Upper lobe of left lung (tissue), 6 donors: ENCODE measurements around the gene DNAJB4. TPM values are rescaled to one million over a fixed set of nuclear protein-coding genes. Genes with fewer than 3 reads are reported as not detected.

ENCODE experiments used
- ATAC-seq, 2 donors: fragments of 200-7000 bp; cut with Tn5 transposase; one replicate each; pipeline ENCODE4 v1.9.1; 2022; ENCODE audit warnings: mild to moderate bottlenecking in 2 of 2, moderate library complexity in 2 of 2; ENCODE audit not compliant: low FRiP score in 2 of 2
- DNase-seq, 2 donors: peaks; one replicate each; pipeline ENCODE4 v3.0.0-alpha.2; 2019 to 2020
- H3K27ac ChIP-seq, 4 donors: fragments of 200-600 bp; sonication (generic); one replicate each; pipeline ENCODE4 v1.5.1; 2016 to 2019
- H3K27me3 ChIP-seq, 4 donors: fragments of 200-600 bp; sonication (generic); one replicate each; pipeline ENCODE4 v1.5.1; 2017 to 2019
- H3K36me3 ChIP-seq, 4 donors: fragments of 200-600 bp; sonication (generic); one replicate each; pipeline ENCODE4 v1.5.1; 2016 to 2019
- H3K4me1 ChIP-seq, 4 donors: fragments of 200-600 bp; sonication (generic); one replicate each; pipeline ENCODE4 v1.5.1; 2018 to 2019
- H3K4me3 ChIP-seq, 4 donors: fragments of 200-600 bp; sonication (generic); one replicate each; pipeline ENCODE4 v1.5.1; 2017 to 2019; ENCODE audit warnings: mild to moderate bottlenecking in 2 of 4, moderate library complexity in 1 of 4
- H3K9me3 ChIP-seq, 4 donors: fragments of 200-600 bp; sonication (generic); one replicate each; pipeline ENCODE4 v1.5.1; 2018 to 2019
- EP300 ChIP-seq, 4 donors: sonication (generic); formaldehyde crosslinking; IDR thresholded peaks; one replicate each; pipeline ENCODE4 v1.5.1; 2017; ENCODE audit warnings: antibody characterized with exemption in 4 of 4, control low read depth in 2 of 4
- POLR2A ChIP-seq, 4 donors: fragments of 450-650 bp; IDR thresholded peaks; one replicate each; pipeline ENCODE4 v1.5.1; 2016 to 2017; ENCODE audit warnings: antibody characterized with exemption in 4 of 4, mild to moderate bottlenecking in 2 of 4
- POLR2AphosphoS5 ChIP-seq, 2 donors: sonication (generic); formaldehyde crosslinking; IDR thresholded peaks; one replicate each; pipeline ENCODE4 v1.5.1; 2017; ENCODE audit warnings: antibody characterized with exemption in 2 of 2
- WGBS, 2 donors: methylation state at CpG; one replicate each; pipeline ENCODE4 v1.1.5; 2017 to 2018; 5-methylcytosine and 5-hydroxymethylcytosine counted together
- total RNA-seq, 6 donors: library from RNA; depleted of rRNA in 4 of 6; stranded (reverse); fragments of >200 nt in 4 of 6; gene quantifications; one replicate each; pipeline versions ENCODE4 v1.1.0 to v1.2.1, GENCODE V29; 2016 to 2021
- TF ChIP-seq, protein P1 (sequence below), 6 experiments: fragments of 450-650 bp in 4 of 6; fragments of 200-600 bp in 2 of 6; sonication (generic) in 2 of 6; IDR thresholded peaks; one replicate each; pipeline ENCODE4 v1.5.1; 2016 to 2019; ENCODE audit warnings: antibody characterized with exemption in 6 of 6
- donor health status: DM: no; HTN: no; CAD: no; lungs with moderate emphysema.
- donor health status: DM: no; HTN: yes; CAD: no; lungs with severe emphysema.

Gene DNAJB4
- total RNA-seq, 6 donors from 2014 or later: 20.0 to 49.5 (median 22.0) TPM

DNA sequence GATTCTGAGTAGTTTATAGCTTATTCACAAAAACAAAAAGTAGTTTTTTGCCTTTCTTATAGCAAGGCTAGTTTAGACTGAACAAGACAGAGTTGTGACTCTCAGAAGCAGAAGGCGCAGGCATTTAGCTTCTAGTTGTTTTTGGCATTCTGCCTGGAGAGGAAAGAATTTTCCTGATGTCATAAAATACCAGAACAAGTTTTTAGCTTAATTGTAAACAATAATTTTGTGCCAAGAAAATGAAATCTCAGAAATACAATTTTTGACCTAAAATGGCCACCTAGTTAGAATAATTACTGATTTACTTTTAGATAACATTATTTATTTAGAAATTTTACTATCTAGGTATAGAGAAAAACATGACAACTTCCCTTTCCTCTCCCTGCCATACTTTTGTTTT lies 1.0 kb downstream of the DNAJB4 start:
- Histone ChIP-seq H3K4me1 (peaks cover 4 to 15% (median 8%) of the 10 kb centered on the region in 4 donors), H3K27ac (peak overlapping the region; percentile 83 to 87 (median 84)), H3K9me3 (no peaks in the 10 kb centered on the region), H3K27me3 (no peaks in the 10 kb centered on the region), H3K4me3 (peak overlapping the region; percentile 30 to 59 (median 50)), H3K36me3 (no peaks in the 10 kb centered on the region)
- DNase-seq (no peak), ATAC-seq (peak in 1 of 2 donors; percentile 70)
- WGBS, 2 donors: 3 to 10% methylated on average over 1 of the region's 1 CpG
- TF ChIP-seq POLR2A (IDR thresholded peaks at IDR 0.05) (peak in 2 of 4 donors; percentile 51), POLR2AphosphoS5 (IDR thresholded peaks at IDR 0.05) (no peak)

- Histone ChIP-seq H3K36me3 (no peaks in the 10 kb centered on the region), H3K27me3 (no peaks in the 10 kb centered on the region), H3K9me3 (no peaks in the 10 kb centered on the region), H3K27ac (peak overlapping the region in 3 of 4 donors; percentile 83 to 87 (median 85)), H3K4me1 (peaks cover 4 to 15% (median 8%) of the 10 kb centered on the region in 4 donors), H3K4me3 (peak overlapping the region; percentile 2 to 59 (median 50))
- no peak for ATAC-seq
- TF ChIP-seq, protein P1, sequence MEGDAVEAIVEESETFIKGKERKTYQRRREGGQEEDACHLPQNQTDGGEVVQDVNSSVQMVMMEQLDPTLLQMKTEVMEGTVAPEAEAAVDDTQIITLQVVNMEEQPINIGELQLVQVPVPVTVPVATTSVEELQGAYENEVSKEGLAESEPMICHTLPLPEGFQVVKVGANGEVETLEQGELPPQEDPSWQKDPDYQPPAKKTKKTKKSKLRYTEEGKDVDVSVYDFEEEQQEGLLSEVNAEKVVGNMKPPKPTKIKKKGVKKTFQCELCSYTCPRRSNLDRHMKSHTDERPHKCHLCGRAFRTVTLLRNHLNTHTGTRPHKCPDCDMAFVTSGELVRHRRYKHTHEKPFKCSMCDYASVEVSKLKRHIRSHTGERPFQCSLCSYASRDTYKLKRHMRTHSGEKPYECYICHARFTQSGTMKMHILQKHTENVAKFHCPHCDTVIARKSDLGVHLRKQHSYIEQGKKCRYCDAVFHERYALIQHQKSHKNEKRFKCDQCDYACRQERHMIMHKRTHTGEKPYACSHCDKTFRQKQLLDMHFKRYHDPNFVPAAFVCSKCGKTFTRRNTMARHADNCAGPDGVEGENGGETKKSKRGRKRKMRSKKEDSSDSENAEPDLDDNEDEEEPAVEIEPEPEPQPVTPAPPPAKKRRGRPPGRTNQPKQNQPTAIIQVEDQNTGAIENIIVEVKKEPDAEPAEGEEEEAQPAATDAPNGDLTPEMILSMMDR (IDR thresholded peaks at IDR 0.05): no peak
- TF ChIP-seq POLR2A (IDR thresholded peaks at IDR 0.05) (no peak), POLR2AphosphoS5 (IDR thresholded peaks at IDR 0.05) (no peak), EP300 (IDR thresholded peaks at IDR 0.05) (no peak)
- DNase-seq: no peak
Observed at GRCh38 chr1:78006521-78006920, 1.8 kb downstream of the DNAJB4 start.

- H3K9me3 ChIP-seq: no peaks in the 10 kb centered on the region
- no peak for DNase-seq
- H3K4me1 ChIP-seq: peaks cover 4 to 12% (median 8%) of the 10 kb centered on the region in 4 donors
- TF ChIP-seq POLR2A (IDR thresholded peaks at IDR 0.05) (no peak), POLR2AphosphoS5 (IDR thresholded peaks at IDR 0.05) (no peak), EP300 (IDR thresholded peaks at IDR 0.05) (no peak)
- TF ChIP-seq, protein P1 (IDR thresholded peaks at IDR 0.05): no peak
- 86 to 88% methylated on average over 4 of the region's 4 CpGs for WGBS, 2 donors
- no peaks in the 10 kb centered on the region for H3K27me3 ChIP-seq
- H3K27ac ChIP-seq: no peak overlapping the region
- H3K4me3 ChIP-seq: peak overlapping the region in 2 of 4 donors; percentile 56 to 59
- no peak for ATAC-seq
- peaks cover 0 to under 1% (median 0%) of the 10 kb centered on the region in 4 donors for H3K36me3 ChIP-seq
Observed at GRCh38 chr1:78007677-78008341, 3.1 kb downstream of the DNAJB4 start.

GRCh38 chr1:78009276-78009675 lies 4.5 kb downstream of the DNAJB4 start:
- DNase-seq (no peak), ATAC-seq (no peak)
- TF ChIP-seq POLR2AphosphoS5 (IDR thresholded peaks at IDR 0.05) (no peak), EP300 (IDR thresholded peaks at IDR 0.05) (no peak), POLR2A (IDR thresholded peaks at IDR 0.05) (no peak)
- TF ChIP-seq, protein P1 (IDR thresholded peaks at IDR 0.05): no peak
- Histone ChIP-seq H3K4me3 (peak overlapping the region in 1 of 4 donors; percentile 56), H3K9me3 (no peaks in the 10 kb centered on the region), H3K36me3 (peaks cover 0 to 13% (median 0%) of the 10 kb centered on the region in 4 donors), H3K27me3 (no peaks in the 10 kb centered on the region), H3K27ac (no peak overlapping the region), H3K4me1 (peaks cover 0 to 5% (median 1%) of the 10 kb centered on the region in 4 donors)
- 89 to 90% methylated on average over 3 of the region's 3 CpGs for WGBS, 2 donors

GRCh38 chr1:78009836-78010235 lies 5.1 kb downstream of the DNAJB4 start:
- TF ChIP-seq EP300 (IDR thresholded peaks at IDR 0.05): no peak
- TF ChIP-seq POLR2AphosphoS5 (IDR thresholded peaks at IDR 0.05): no peak
- TF ChIP-seq, protein P1 (IDR thresholded peaks at IDR 0.05): no peak
- TF ChIP-seq POLR2A (IDR thresholded peaks at IDR 0.05): no peak
- Histone ChIP-seq H3K27me3 (no peaks in the 10 kb centered on the region), H3K9me3 (no peaks in the 10 kb centered on the region), H3K4me3 (peak overlapping the region in 1 of 4 donors; percentile 56), H3K27ac (no peak overlapping the region), H3K36me3 (peaks cover 0 to 18% (median 0%) of the 10 kb centered on the region in 4 donors), H3K4me1 (peaks cover 0 to 5% (median 1%) of the 10 kb centered on the region in 4 donors)
- WGBS, 2 donors: 87 to 90% methylated on average over 3 of the region's 3 CpGs
- DNase-seq: no peak
- ATAC-seq: peak in 1 of 2 donors; percentile 66
